GM12892 (cell line): ENCODE measurements around the gene ARMH1.

Experiments
- POLR2A ChIP-seq: IDR thresholded peaks from 2 replicates; pipeline ENCODE4 v1.6.1; 2011; ENCODE audit warnings: low read depth, low read length, control low read depth
- POLR2AphosphoS5 ChIP-seq: IDR thresholded peaks from 2 replicates; pipeline ENCODE4 v1.6.1; 2011; ENCODE audit warnings: low read depth, low read length, control low read depth
- TAF1 ChIP-seq: IDR thresholded peaks from 2 replicates; pipeline ENCODE4 v1.6.1; 2011; ENCODE audit warnings: low read depth, mild to moderate bottlenecking, control low read depth, low read length, borderline replicate concordance

DNA sequence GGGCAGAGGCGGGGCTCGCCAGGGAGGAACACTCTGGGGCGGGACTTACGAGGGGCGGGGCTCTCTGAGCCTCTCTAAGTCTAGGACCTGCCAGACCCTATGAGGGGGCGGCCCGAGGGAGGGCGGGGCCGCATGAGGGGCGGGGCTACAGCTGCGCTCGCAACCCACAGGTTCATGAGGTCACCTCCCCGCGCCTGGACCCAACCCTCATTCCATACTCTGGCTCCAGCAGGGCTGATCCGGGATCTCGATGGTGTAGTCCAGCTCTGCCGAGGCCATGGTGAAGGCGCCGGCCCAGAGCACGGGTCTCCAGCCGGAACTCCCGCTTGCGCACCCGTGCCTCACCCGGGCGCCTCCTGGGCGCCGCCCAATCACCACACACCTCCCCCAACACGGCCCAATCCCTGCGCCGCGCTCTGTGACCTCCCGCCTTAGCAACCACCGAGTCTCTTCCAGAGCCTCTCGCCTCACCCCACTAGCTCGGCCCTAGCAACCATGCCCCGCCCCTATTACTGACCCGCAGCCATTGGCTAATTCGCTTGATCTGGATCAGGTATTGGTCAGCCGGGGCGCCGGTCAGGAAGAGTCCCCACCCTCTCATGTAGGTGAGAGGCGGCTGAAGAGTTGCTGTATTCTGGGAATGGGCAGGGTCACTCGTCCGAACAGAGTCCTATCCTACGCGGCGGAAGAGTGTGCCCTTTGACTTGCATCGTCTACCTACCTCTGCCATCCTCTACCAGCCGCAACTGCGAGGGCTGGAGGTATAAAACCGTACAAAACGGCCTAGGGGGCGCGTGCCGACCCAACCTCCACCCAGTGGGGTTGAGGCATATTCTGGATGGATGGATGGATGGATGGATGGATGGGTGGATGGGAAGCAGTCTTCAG, at the start of gene ARMH1, which contains the start of gene TMEM53:
- TF ChIP-seq POLR2A, result peak; percentile 55; the same call in 1 of the 2 replicates
- 0 out of 2 replicates have a peak, but pooled peaks have one; percentile 28 for TF ChIP-seq TAF1
- TF ChIP-seq POLR2AphosphoS5, result peak; percentile 71
